Measurements from ENCODE around the gene CNPY1.

Gene CNPY1

GRCh38 chr7:155578016-155578415, 31.7 kb upstream of the CNPY1 start:
- 87% methylated on average over 13 of the region's 13 CpGs for WGBS
- Histone ChIP-seq H2BK12ac (ENCODE audit: low read length in 2 of 2) (no peak overlapping the region), H2AFZ (ENCODE audit: low read depth, low read length) (no peak overlapping the region)

GRCh38 chr7:155577509-155577905, 31.1 kb upstream of the CNPY1 start:
- Histone ChIP-seq H3K27ac (ENCODE audit: low read length, poor library complexity, severe bottlenecking) (no peak overlapping the region), H3K36me3 (ENCODE audit: control insufficient read depth in 1 of 2, insufficient read depth in 2 of 2, low read depth in 1 of 2, low read length in 2 of 2) (no peaks in the 10 kb centered on the region), H2BK120ac (ENCODE audit: low read depth, low read length) (no peak overlapping the region), H2BK5ac (ENCODE audit: low read depth, low read length, poor library complexity, severe bottlenecking) (no peak overlapping the region), H2BK12ac (ENCODE audit: low read length in 2 of 2) (no peak overlapping the region), H4K8ac (ENCODE audit: low read length) (no peak overlapping the region), H4K91ac (ENCODE audit: low read length) (no peak overlapping the region), H2BK15ac (ENCODE audit: low read depth, poor library complexity, severe bottlenecking) (no peak overlapping the region), H2AFZ (ENCODE audit: low read depth, low read length) (no peak overlapping the region), H2AK5ac (ENCODE audit: low read length, severe bottlenecking) (no peak overlapping the region), H3K27me3 (ENCODE audit: control insufficient read depth in 1 of 2, insufficient read depth in 1 of 2, low read length in 2 of 2) (peaks cover 22 to 44% of the 10 kb centered on the region in 2 experiments), H3K4ac (ENCODE audit: low read depth in 1 of 2, low read length in 2 of 2) (no peak overlapping the region), H3K79me1 (replicated peaks; ENCODE audit: low read length, poor library complexity, severe bottlenecking) (no peaks in the 10 kb centered on the region), H3K4me2 (ENCODE audit: low read length, poor library complexity, severe bottlenecking) (no peak overlapping the region), H3K14ac (ENCODE audit: low read length in 2 of 2) (no peak overlapping the region), H3K4me3 (ENCODE audit: insufficient read depth in 1 of 2, low read depth in 1 of 2, low read length in 2 of 2) (no peak overlapping the region), H3K9me3 (ENCODE audit: control insufficient read depth, low read length) (no peaks in the 10 kb centered on the region), H3K4me1 (ENCODE audit: control insufficient read depth, insufficient read depth, low read depth, low read length) (no peaks in the 10 kb centered on the region), H3K9ac (ENCODE audit: low read length) (no peak overlapping the region), H3K23ac (ENCODE audit: low read length in 2 of 2) (no peak overlapping the region), H3K18ac (ENCODE audit: low read depth in 1 of 2, low read length in 2 of 2) (no peak overlapping the region)
- 74% methylated on average over 16 of the region's 16 CpGs for WGBS
- DNase-seq: no peak

More at GRCh38 chr7:155578016-155578415, 31.7 kb upstream of the CNPY1 start:
- Histone ChIP-seq H4K91ac (ENCODE audit: low read length) (no peak overlapping the region), H3K27ac (ENCODE audit: low read length, poor library complexity, severe bottlenecking) (no peak overlapping the region), H3K4me2 (ENCODE audit: low read length, poor library complexity, severe bottlenecking) (no peak overlapping the region), H3K14ac (ENCODE audit: low read length in 2 of 2) (no peak overlapping the region), H2AK5ac (ENCODE audit: low read length, severe bottlenecking) (no peak overlapping the region), H3K23ac (ENCODE audit: low read length in 2 of 2) (no peak overlapping the region), H3K4me1 (ENCODE audit: control insufficient read depth, insufficient read depth, low read depth, low read length) (no peaks in the 10 kb centered on the region), H2BK5ac (ENCODE audit: low read depth, low read length, poor library complexity, severe bottlenecking) (no peak overlapping the region), H3K79me1 (replicated peaks; ENCODE audit: low read length, poor library complexity, severe bottlenecking) (no peaks in the 10 kb centered on the region), H3K27me3 (ENCODE audit: control insufficient read depth in 1 of 2, insufficient read depth in 1 of 2, low read length in 2 of 2) (peaks cover 22 to 44% of the 10 kb centered on the region in 2 experiments), H3K4ac (ENCODE audit: low read depth in 1 of 2, low read length in 2 of 2) (no peak overlapping the region), H2BK120ac (ENCODE audit: low read depth, low read length) (no peak overlapping the region), H3K9ac (ENCODE audit: low read length) (no peak overlapping the region), H3K4me3 (ENCODE audit: insufficient read depth in 1 of 2, low read depth in 1 of 2, low read length in 2 of 2) (no peak overlapping the region), H2BK15ac (ENCODE audit: low read depth, poor library complexity, severe bottlenecking) (no peak overlapping the region), H3K36me3 (ENCODE audit: control insufficient read depth in 1 of 2, insufficient read depth in 2 of 2, low read depth in 1 of 2, low read length in 2 of 2) (no peaks in the 10 kb centered on the region), H4K8ac (ENCODE audit: low read length) (no peak overlapping the region), H3K18ac (ENCODE audit: low read depth in 1 of 2, low read length in 2 of 2) (no peak overlapping the region), H3K9me3 (ENCODE audit: control insufficient read depth, low read length) (no peaks in the 10 kb centered on the region)
- DNase-seq: no peak

- no peaks in the 10 kb centered on the region for H3K79me1 ChIP-seq (replicated peaks; ENCODE audit: low read length, poor library complexity, severe bottlenecking)
- H3K36me3 ChIP-seq (ENCODE audit: control insufficient read depth in 1 of 2, insufficient read depth in 2 of 2, low read depth in 1 of 2, low read length in 2 of 2): no peaks in the 10 kb centered on the region
- H2BK120ac ChIP-seq (ENCODE audit: low read depth, low read length): no peak overlapping the region
- H3K4me2 ChIP-seq (ENCODE audit: low read length, poor library complexity, severe bottlenecking): no peak overlapping the region
- no peak overlapping the region for H2BK15ac ChIP-seq (ENCODE audit: low read depth, poor library complexity, severe bottlenecking)
- no peak overlapping the region for H3K9ac ChIP-seq (ENCODE audit: low read length)
- H3K23ac ChIP-seq (ENCODE audit: low read length in 2 of 2): no peak overlapping the region
- peaks cover 25 to 44% of the 10 kb centered on the region in 2 experiments for H3K27me3 ChIP-seq (ENCODE audit: control insufficient read depth in 1 of 2, insufficient read depth in 1 of 2, low read length in 2 of 2)
- 89% methylated on average over 17 of the region's 17 CpGs for WGBS
- no peak overlapping the region for H3K4ac ChIP-seq (ENCODE audit: low read depth in 1 of 2, low read length in 2 of 2)
- no peak overlapping the region for H4K91ac ChIP-seq (ENCODE audit: low read length)
- DNase-seq: no peak
- no peaks in the 10 kb centered on the region for H3K4me1 ChIP-seq (ENCODE audit: control insufficient read depth, insufficient read depth, low read depth, low read length)
- H2AK5ac ChIP-seq (ENCODE audit: low read length, severe bottlenecking): no peak overlapping the region
- no peak overlapping the region for H2BK5ac ChIP-seq (ENCODE audit: low read depth, low read length, poor library complexity, severe bottlenecking)
- no peaks in the 10 kb centered on the region for H3K9me3 ChIP-seq (ENCODE audit: control insufficient read depth, low read length)
- H2AFZ ChIP-seq (ENCODE audit: low read depth, low read length): no peak overlapping the region
- no peak overlapping the region for H3K18ac ChIP-seq (ENCODE audit: low read depth in 1 of 2, low read length in 2 of 2)
- H2BK12ac ChIP-seq (ENCODE audit: low read length in 2 of 2): no peak overlapping the region
- peak overlapping the region in 1 of 2 experiments; percentile 18 for H3K4me3 ChIP-seq (ENCODE audit: insufficient read depth in 1 of 2, low read depth in 1 of 2, low read length in 2 of 2)
- no peak overlapping the region for H3K27ac ChIP-seq (ENCODE audit: low read length, poor library complexity, severe bottlenecking)
- no peak overlapping the region for H4K8ac ChIP-seq (ENCODE audit: low read length)
- H3K14ac ChIP-seq (ENCODE audit: low read length in 2 of 2): no peak overlapping the region
Observed at GRCh38 chr7:155576900-155577508, 30.6 kb upstream of the CNPY1 start.

- Histone ChIP-seq H2BK5ac (ENCODE audit: low read depth, low read length, poor library complexity, severe bottlenecking) (no peak overlapping the region), H4K91ac (ENCODE audit: low read length) (no peak overlapping the region), H3K4me3 (ENCODE audit: insufficient read depth in 1 of 2, low read depth in 1 of 2, low read length in 2 of 2) (peak overlapping the region in 1 of 2 experiments; percentile 18), H3K36me3 (ENCODE audit: control insufficient read depth in 1 of 2, insufficient read depth in 2 of 2, low read depth in 1 of 2, low read length in 2 of 2) (no peaks in the 10 kb centered on the region), H3K4me2 (ENCODE audit: low read length, poor library complexity, severe bottlenecking) (no peak overlapping the region), H4K8ac (ENCODE audit: low read length) (no peak overlapping the region), H3K9me3 (ENCODE audit: control insufficient read depth, low read length) (no peaks in the 10 kb centered on the region), H3K18ac (ENCODE audit: low read depth in 1 of 2, low read length in 2 of 2) (no peak overlapping the region), H3K79me1 (replicated peaks; ENCODE audit: low read length, poor library complexity, severe bottlenecking) (no peaks in the 10 kb centered on the region), H3K27me3 (ENCODE audit: control insufficient read depth in 1 of 2, insufficient read depth in 1 of 2, low read length in 2 of 2) (peaks cover 27 to 40% of the 10 kb centered on the region in 2 experiments), H2BK12ac (ENCODE audit: low read length in 2 of 2) (no peak overlapping the region), H3K27ac (ENCODE audit: low read length, poor library complexity, severe bottlenecking) (no peak overlapping the region), H2BK15ac (ENCODE audit: low read depth, poor library complexity, severe bottlenecking) (no peak overlapping the region), H3K4ac (ENCODE audit: low read depth in 1 of 2, low read length in 2 of 2) (no peak overlapping the region), H3K4me1 (ENCODE audit: control insufficient read depth, insufficient read depth, low read depth, low read length) (no peaks in the 10 kb centered on the region), H3K9ac (ENCODE audit: low read length) (no peak overlapping the region), H2AFZ (ENCODE audit: low read depth, low read length) (no peak overlapping the region), H2BK120ac (ENCODE audit: low read depth, low read length) (no peak overlapping the region), H3K23ac (ENCODE audit: low read length in 2 of 2) (no peak overlapping the region), H2AK5ac (ENCODE audit: low read length, severe bottlenecking) (no peak overlapping the region), H3K14ac (ENCODE audit: low read length in 2 of 2) (no peak overlapping the region)
- 92% methylated on average over 20 of the region's 20 CpGs for WGBS
- DNase-seq: no peak
Observed at GRCh38 chr7:155576416-155576815, 30.1 kb upstream of the CNPY1 start.

Data from mesenchymal stem cell (in vitro differentiated cells and primary cell).